ENCODE data around the gene PELI2.

PELI2 gene

DNA sequence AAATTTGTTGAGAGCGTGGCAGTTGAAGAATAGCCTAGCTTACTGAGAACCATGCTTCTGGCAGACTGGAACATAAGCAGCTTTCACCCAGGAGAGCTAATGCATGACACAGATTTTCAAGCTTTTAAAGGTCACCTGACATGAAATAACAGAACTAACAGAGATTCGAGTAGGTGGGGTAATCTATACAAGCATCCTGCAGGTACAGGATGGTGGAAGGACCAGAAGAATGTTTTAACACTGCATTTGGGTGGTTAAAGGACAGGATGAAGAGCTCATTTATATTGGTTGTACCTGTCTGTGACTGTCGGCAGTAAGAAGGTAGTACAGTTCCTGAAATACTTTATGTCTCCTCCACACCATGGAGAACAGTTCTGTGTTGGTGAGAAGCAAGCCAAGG, 8.9 kb downstream of the PELI2 start:
- H3K36me3 ChIP-seq (replicated peaks in 1 of 2; ENCODE audit: control insufficient read depth in 2 of 2, insufficient read depth in 2 of 2, low read length in 2 of 2), result no peaks in the 10 kb centered on the region
- no peak overlapping the region for H2BK5ac ChIP-seq (ENCODE audit: low read length)
- no peak for DNase-seq (ENCODE audit: low spot score)
- H2AK5ac ChIP-seq (ENCODE audit: low read depth, low read length), result no peak overlapping the region
- H3K27me3 ChIP-seq (ENCODE audit: control insufficient read depth in 3 of 3, insufficient read depth in 3 of 3, low read depth in 1 of 3, low read length in 3 of 3), result peaks cover 0 to 3% (median 0%) of the 10 kb centered on the region in 3 experiments
- H2BK12ac ChIP-seq (ENCODE audit: low read length), result no peak overlapping the region
- H3K18ac ChIP-seq (ENCODE audit: low read length), result no peak overlapping the region
- no peak overlapping the region for H4K91ac ChIP-seq (ENCODE audit: low read depth, low read length, poor library complexity)
- no peak overlapping the region for H2BK120ac ChIP-seq (ENCODE audit: low read depth, low read length)
- H3K9ac ChIP-seq (ENCODE audit: low read depth, low read length, poor library complexity), result no peak overlapping the region
- H3K4me1 ChIP-seq (ENCODE audit: control insufficient read depth in 2 of 2, insufficient read depth in 1 of 2, low read depth in 1 of 2, low read length in 2 of 2), result peaks cover 12 to 19% of the 10 kb centered on the region in 2 donors
- H3K79me1 ChIP-seq (ENCODE audit: low read depth, low read length), result no peaks in the 10 kb centered on the region
- H4K8ac ChIP-seq (ENCODE audit: low read depth, low read length), result no peak overlapping the region
- no peak overlapping the region for H2BK15ac ChIP-seq (ENCODE audit: low read length)
- no CpG with 5 or more reads among the region's 3 CpGs for WGBS, 2 donors (ENCODE audit: extremely low coverage in 2 of 2, insufficient read length in 2 of 2, insufficient replicate concordance in 1 of 2)
- H3K4me3 ChIP-seq (ENCODE audit: low read length in 2 of 2), result no peak overlapping the region
- no peak overlapping the region for H3K23ac ChIP-seq (ENCODE audit: low read depth, low read length, poor library complexity)
- no peak overlapping the region for H3K27ac ChIP-seq (replicated peaks; ENCODE audit: low read length)
- no peaks in the 10 kb centered on the region for H3K9me3 ChIP-seq (replicated peaks in 1 of 2; ENCODE audit: control insufficient read depth in 2 of 2, insufficient read depth in 1 of 2, low read depth in 1 of 2, low read length in 2 of 2)
- no peak overlapping the region for H2AFZ ChIP-seq (ENCODE audit: low read length)
- H3K4ac ChIP-seq (ENCODE audit: low read length), result no peak overlapping the region
- H3K4me2 ChIP-seq (ENCODE audit: insufficient read depth, low read length, poor library complexity, severe bottlenecking), result no peak overlapping the region
- H3K14ac ChIP-seq (ENCODE audit: low read length), result no peak overlapping the region

GRCh38 chr14:56129092-56129491, 10.9 kb downstream of the PELI2 start:
- Histone ChIP-seq H2BK12ac (ENCODE audit: low read length) (no peak overlapping the region), H3K14ac (ENCODE audit: low read length) (no peak overlapping the region), H3K36me3 (replicated peaks in 1 of 2; ENCODE audit: control insufficient read depth in 2 of 2, insufficient read depth in 2 of 2, low read length in 2 of 2) (no peaks in the 10 kb centered on the region), H3K9me3 (replicated peaks in 1 of 2; ENCODE audit: control insufficient read depth in 2 of 2, insufficient read depth in 1 of 2, low read depth in 1 of 2, low read length in 2 of 2) (no peaks in the 10 kb centered on the region), H3K4me3 (ENCODE audit: low read length in 2 of 2) (no peak overlapping the region), H2AFZ (ENCODE audit: low read length) (no peak overlapping the region), H4K8ac (ENCODE audit: low read depth, low read length) (no peak overlapping the region), H2BK120ac (ENCODE audit: low read depth, low read length) (no peak overlapping the region), H3K4me2 (ENCODE audit: insufficient read depth, low read length, poor library complexity, severe bottlenecking) (no peak overlapping the region), H3K9ac (ENCODE audit: low read depth, low read length, poor library complexity) (no peak overlapping the region), H3K27me3 (ENCODE audit: control insufficient read depth in 3 of 3, insufficient read depth in 3 of 3, low read depth in 1 of 3, low read length in 3 of 3) (peaks cover 0 to 6% (median 0%) of the 10 kb centered on the region in 3 experiments), H3K4ac (ENCODE audit: low read length) (no peak overlapping the region), H2BK5ac (ENCODE audit: low read length) (no peak overlapping the region), H3K79me1 (ENCODE audit: low read depth, low read length) (no peaks in the 10 kb centered on the region), H4K91ac (ENCODE audit: low read depth, low read length, poor library complexity) (no peak overlapping the region), H2BK15ac (ENCODE audit: low read length) (no peak overlapping the region), H3K23ac (ENCODE audit: low read depth, low read length, poor library complexity) (no peak overlapping the region), H3K27ac (replicated peaks; ENCODE audit: low read length) (no peak overlapping the region), H2AK5ac (ENCODE audit: low read depth, low read length) (no peak overlapping the region), H3K4me1 (ENCODE audit: control insufficient read depth in 2 of 2, insufficient read depth in 1 of 2, low read depth in 1 of 2, low read length in 2 of 2) (peaks cover 26 to 27% of the 10 kb centered on the region in 2 donors), H3K18ac (ENCODE audit: low read length) (no peak overlapping the region)
- DNase-seq (ENCODE audit: low spot score), result no peak
- no CpG with 5 or more reads among the region's 3 CpGs for WGBS, 2 donors (ENCODE audit: extremely low coverage in 2 of 2, insufficient read length in 2 of 2, insufficient replicate concordance in 1 of 2)

DNA sequence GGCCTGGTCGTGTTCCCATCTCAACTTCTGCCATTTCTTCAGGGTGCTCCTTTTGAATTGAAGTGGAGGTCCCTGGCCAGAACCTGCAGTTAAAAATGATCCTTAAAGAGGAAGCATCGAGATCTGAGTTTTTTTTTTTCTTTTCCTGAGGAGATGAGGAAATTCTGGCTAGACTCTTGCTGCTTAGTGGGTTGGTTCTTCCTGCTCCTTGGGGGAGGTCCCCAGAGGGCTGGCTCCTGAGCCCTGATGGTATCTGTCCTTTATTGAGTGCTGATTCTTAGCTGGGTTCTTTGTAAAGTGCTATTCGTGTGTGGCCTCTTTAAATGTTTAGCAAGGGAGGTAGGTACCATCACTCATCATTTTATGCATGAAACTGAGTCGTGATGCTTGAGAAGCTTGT, 11.7 kb downstream of the PELI2 start:
- no peak for DNase-seq (ENCODE audit: low spot score)
- no CpG with 5 or more reads among the region's 4 CpGs for WGBS, 2 donors (ENCODE audit: extremely low coverage in 2 of 2, insufficient read length in 2 of 2, insufficient replicate concordance in 1 of 2)

DNA sequence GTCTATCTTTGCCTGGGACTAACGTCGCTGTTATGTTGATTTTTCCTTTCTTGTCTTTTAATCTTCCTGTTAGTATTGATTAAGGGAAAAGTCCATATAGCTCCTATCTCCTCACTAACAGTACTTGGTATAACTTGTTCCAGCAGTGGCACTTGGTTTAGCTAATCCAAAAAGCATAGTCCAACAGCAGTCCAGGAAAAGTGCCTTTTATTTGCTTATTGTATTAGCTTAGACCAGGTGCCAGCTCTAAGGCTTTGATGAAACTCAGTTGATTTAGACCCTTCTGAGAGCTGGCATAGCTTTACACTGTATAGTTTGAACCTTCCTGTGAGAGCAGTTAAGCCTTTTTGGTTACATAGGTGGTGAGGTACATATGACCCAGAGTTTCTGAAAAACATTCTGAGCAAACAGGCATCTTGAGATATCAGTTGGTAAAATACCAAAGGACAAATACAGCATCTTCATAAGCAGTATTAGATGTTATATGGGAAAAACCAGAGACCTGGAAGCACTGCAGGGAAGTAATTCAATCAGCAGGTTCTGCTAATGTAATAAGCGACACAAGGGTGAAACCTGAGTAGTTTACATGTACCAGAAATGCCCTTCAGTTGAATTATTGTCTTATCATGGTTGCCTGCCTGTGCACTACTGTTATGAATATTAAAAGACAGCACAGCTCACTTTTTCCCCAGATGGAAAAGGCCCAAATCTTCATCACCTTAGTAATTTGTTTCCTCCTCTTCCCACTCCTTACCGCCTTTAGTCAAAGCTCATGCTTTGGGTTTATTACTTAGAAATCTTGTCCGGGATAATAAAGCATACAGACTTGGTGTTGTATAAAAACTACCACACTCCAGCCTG, 13.0 kb downstream of the PELI2 start:
- Histone ChIP-seq H3K14ac (ENCODE audit: low read length) (no peak overlapping the region), H3K4me3 (ENCODE audit: low read length in 2 of 2) (no peak overlapping the region), H2BK5ac (ENCODE audit: low read length) (no peak overlapping the region), H2AFZ (ENCODE audit: low read length) (no peak overlapping the region), H3K27ac (replicated peaks; ENCODE audit: low read length) (no peak overlapping the region), H2BK120ac (ENCODE audit: low read depth, low read length) (no peak overlapping the region), H3K9me3 (replicated peaks in 1 of 2; ENCODE audit: control insufficient read depth in 2 of 2, insufficient read depth in 1 of 2, low read depth in 1 of 2, low read length in 2 of 2) (no peaks in the 10 kb centered on the region), H4K8ac (ENCODE audit: low read depth, low read length) (no peak overlapping the region), H2AK5ac (ENCODE audit: low read depth, low read length) (no peak overlapping the region), H3K9ac (ENCODE audit: low read depth, low read length, poor library complexity) (no peak overlapping the region), H3K27me3 (ENCODE audit: control insufficient read depth in 3 of 3, insufficient read depth in 3 of 3, low read depth in 1 of 3, low read length in 3 of 3) (peaks cover 0 to 6% (median 0%) of the 10 kb centered on the region in 3 experiments), H2BK15ac (ENCODE audit: low read length) (no peak overlapping the region), H4K91ac (ENCODE audit: low read depth, low read length, poor library complexity) (no peak overlapping the region), H3K4me2 (ENCODE audit: insufficient read depth, low read length, poor library complexity, severe bottlenecking) (no peak overlapping the region), H3K4me1 (ENCODE audit: control insufficient read depth in 2 of 2, insufficient read depth in 1 of 2, low read depth in 1 of 2, low read length in 2 of 2) (peaks cover 24 to 27% of the 10 kb centered on the region in 2 donors), H2BK12ac (ENCODE audit: low read length) (no peak overlapping the region), H3K4ac (ENCODE audit: low read length) (no peak overlapping the region), H3K23ac (ENCODE audit: low read depth, low read length, poor library complexity) (no peak overlapping the region), H3K18ac (ENCODE audit: low read length) (no peak overlapping the region), H3K36me3 (replicated peaks in 1 of 2; ENCODE audit: control insufficient read depth in 2 of 2, insufficient read depth in 2 of 2, low read length in 2 of 2) (no peaks in the 10 kb centered on the region), H3K79me1 (ENCODE audit: low read depth, low read length) (no peaks in the 10 kb centered on the region)
- DNase-seq (ENCODE audit: low spot score), result no peak
- no CpG with 5 or more reads among the region's 5 CpGs for WGBS, 2 donors (ENCODE audit: extremely low coverage in 2 of 2, insufficient read length in 2 of 2, insufficient replicate concordance in 1 of 2)

More for the DNA sequence above, 11.7 kb downstream of the PELI2 start:
- no peak overlapping the region for H2BK15ac ChIP-seq (ENCODE audit: low read length)
- no peak overlapping the region for H3K14ac ChIP-seq (ENCODE audit: low read length)
- no peak overlapping the region for H3K4me3 ChIP-seq (ENCODE audit: low read length in 2 of 2)
- no peak overlapping the region for H2AK5ac ChIP-seq (ENCODE audit: low read depth, low read length)
- H2BK5ac ChIP-seq (ENCODE audit: low read length), result no peak overlapping the region
- no peak overlapping the region for H3K23ac ChIP-seq (ENCODE audit: low read depth, low read length, poor library complexity)
- H3K4me1 ChIP-seq (ENCODE audit: control insufficient read depth in 2 of 2, insufficient read depth in 1 of 2, low read depth in 1 of 2, low read length in 2 of 2), result peaks cover 27% of the 10 kb centered on the region in 2 donors
- H3K9ac ChIP-seq (ENCODE audit: low read depth, low read length, poor library complexity), result no peak overlapping the region
- H3K4ac ChIP-seq (ENCODE audit: low read length), result no peak overlapping the region
- H3K4me2 ChIP-seq (ENCODE audit: insufficient read depth, low read length, poor library complexity, severe bottlenecking), result no peak overlapping the region
- no peaks in the 10 kb centered on the region for H3K79me1 ChIP-seq (ENCODE audit: low read depth, low read length)
- H3K27ac ChIP-seq (replicated peaks; ENCODE audit: low read length), result no peak overlapping the region
- no peak overlapping the region for H2AFZ ChIP-seq (ENCODE audit: low read length)
- no peak overlapping the region for H3K18ac ChIP-seq (ENCODE audit: low read length)
- H4K91ac ChIP-seq (ENCODE audit: low read depth, low read length, poor library complexity), result no peak overlapping the region
- H3K9me3 ChIP-seq (replicated peaks in 1 of 2; ENCODE audit: control insufficient read depth in 2 of 2, insufficient read depth in 1 of 2, low read depth in 1 of 2, low read length in 2 of 2), result no peaks in the 10 kb centered on the region
- H4K8ac ChIP-seq (ENCODE audit: low read depth, low read length), result no peak overlapping the region
- H2BK120ac ChIP-seq (ENCODE audit: low read depth, low read length), result no peak overlapping the region
- no peaks in the 10 kb centered on the region for H3K36me3 ChIP-seq (replicated peaks in 1 of 2; ENCODE audit: control insufficient read depth in 2 of 2, insufficient read depth in 2 of 2, low read length in 2 of 2)
- H3K27me3 ChIP-seq (ENCODE audit: control insufficient read depth in 3 of 3, insufficient read depth in 3 of 3, low read depth in 1 of 3, low read length in 3 of 3), result peaks cover 0 to 6% (median 0%) of the 10 kb centered on the region in 3 experiments
- no peak overlapping the region for H2BK12ac ChIP-seq (ENCODE audit: low read length)
